Activated CD4-positive, alpha-beta T cell treated with anti-CD3 and anti-CD28 coated beads, Interleukin-2, Interleukin-4, amounts not matched to agents 100 ng/mL and 50 ng/mL, durations not matched to agents 16 hours and 8 hours (primary cell): ENCODE data around the gene OASL.
"Not testable (repeated sequence)": the region's sequence is repeated elsewhere in the genome, so short reads cannot be mapped to it uniquely, and the experiment has no call there.

Source experiments
- DNase-seq: peaks from one replicate; pipeline ENCODE4 v3.0.0-alpha.2; 2020; ENCODE audit warnings: low spot score

OASL gene, protein sequence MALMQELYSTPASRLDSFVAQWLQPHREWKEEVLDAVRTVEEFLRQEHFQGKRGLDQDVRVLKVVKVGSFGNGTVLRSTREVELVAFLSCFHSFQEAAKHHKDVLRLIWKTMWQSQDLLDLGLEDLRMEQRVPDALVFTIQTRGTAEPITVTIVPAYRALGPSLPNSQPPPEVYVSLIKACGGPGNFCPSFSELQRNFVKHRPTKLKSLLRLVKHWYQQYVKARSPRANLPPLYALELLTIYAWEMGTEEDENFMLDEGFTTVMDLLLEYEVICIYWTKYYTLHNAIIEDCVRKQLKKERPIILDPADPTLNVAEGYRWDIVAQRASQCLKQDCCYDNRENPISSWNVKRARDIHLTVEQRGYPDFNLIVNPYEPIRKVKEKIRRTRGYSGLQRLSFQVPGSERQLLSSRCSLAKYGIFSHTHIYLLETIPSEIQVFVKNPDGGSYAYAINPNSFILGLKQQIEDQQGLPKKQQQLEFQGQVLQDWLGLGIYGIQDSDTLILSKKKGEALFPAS

DNA sequence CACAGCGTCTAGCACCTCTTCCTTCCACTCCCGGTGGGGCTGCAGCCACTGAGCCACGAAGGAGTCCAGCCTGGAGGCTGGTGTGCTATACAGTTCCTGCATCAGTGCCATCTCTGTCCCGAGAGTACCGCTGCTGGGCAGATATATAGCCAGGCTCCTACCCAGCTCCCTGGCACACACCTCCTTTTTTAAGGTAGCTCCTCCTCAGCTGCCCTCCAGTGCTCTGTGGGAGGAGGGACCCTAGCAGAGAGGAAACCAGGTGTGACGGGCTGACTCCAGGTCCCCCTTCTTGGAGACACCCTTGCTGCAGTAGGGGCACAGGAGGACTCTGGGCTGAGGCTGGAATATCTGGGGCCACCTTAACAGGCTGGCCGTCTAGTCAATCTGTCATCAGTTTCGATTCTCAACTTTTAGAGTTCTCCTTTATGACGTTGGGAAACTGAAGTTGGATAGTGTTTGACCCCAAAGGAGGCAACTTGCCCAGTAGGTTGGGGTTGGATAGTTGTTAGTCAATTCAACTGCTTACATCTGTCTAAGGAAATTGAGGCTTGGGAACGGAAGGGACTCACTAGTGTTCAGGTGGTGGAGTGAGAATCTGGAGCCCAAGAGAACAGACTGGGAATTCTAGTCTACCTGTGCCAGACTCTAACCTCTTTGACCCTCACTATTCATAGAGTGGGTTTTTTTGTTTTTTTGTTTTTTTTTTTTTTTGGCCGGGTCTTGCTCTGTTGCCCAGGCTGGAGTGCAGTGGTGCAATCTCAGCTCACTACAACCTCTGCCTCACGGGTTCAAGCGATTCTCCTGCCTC is at the start of gene OASL:
OASL (minus strand) TSS at position 386 of the 808 bp plus-strand sequence; CDS start at position 111, 275 bp downstream.
- peak; percentile 67 for DNase-seq

DNA sequence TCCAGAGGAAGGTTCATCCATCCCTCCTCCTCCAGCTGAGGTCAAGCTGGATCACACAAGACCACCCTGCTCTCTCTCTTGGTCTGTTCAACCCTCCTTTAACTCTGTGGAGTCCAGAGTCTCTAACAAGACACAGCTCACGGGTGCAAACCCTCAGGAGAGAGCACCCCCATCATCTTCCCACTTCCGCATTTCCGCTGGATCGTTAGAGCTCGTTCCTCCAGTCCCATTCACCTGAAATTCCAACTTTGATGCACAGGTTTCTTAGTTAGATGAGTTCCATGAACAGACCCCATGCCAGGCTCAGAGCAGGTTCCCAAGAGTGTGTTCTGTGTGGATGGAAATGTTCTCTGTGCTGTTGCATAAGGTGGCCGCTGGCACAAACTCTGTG is 49.1 kb upstream of the OASL start:
- no peak for DNase-seq

DNA sequence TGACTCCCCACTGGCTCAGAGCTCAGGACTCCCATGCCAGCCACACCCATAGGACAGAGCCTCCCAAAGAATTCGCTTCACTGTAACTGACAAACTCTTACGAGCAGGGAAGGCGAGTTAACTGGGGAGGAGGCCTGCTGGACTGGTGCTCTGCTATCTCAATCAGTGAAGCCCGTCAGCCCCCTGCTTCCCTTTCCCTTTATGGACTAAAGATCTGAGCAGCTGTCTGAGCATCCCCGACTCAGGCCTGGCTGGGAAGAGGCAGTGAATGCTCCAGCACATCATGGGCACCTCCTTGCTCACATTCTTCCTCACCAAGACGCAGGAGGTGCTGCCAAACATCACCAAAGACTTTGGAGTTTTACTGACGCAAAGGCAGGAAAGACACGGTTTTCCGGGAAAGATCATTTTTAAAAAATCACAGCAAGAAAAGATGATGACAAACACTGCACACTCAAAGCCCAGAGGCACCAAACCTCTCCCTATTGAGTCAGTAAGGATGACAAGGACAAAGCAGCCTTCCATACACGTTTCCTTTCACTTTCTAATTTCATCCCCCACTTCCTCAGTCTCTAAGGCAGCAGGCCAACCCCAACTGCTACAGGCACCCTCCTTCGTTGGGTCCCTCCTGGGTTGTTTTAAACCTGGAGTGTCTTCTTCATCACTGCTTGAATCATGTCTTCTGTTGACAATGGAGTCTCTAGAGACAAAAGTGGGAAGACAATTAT is 48.6 kb upstream of the OASL start:
- no peak for DNase-seq

DNA sequence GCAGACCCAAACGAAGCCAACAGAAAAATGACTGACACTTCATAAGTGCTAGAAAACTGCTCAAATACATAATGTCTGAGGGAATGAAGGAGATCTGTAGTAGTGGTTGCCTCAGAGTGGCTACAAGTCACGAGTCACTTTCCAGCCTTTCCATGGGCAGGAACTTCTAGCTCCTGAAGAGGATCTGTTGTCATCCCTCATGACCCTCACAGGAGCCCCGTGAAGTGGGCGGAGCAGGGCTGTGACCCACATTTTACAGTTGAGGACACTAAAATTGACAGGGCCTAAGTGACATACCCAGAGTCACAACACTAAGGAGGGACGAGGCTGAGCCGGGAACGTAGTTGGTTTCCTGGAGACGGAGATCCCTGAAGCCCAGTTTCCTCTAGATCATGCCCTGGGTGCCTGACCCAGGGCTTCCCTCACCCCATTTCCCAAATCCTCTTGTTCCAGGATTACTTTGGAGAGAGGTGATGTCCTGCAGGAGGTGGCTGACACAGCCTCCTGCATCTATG is 47.8 kb upstream of the OASL start:
- no peak for DNase-seq

DNA sequence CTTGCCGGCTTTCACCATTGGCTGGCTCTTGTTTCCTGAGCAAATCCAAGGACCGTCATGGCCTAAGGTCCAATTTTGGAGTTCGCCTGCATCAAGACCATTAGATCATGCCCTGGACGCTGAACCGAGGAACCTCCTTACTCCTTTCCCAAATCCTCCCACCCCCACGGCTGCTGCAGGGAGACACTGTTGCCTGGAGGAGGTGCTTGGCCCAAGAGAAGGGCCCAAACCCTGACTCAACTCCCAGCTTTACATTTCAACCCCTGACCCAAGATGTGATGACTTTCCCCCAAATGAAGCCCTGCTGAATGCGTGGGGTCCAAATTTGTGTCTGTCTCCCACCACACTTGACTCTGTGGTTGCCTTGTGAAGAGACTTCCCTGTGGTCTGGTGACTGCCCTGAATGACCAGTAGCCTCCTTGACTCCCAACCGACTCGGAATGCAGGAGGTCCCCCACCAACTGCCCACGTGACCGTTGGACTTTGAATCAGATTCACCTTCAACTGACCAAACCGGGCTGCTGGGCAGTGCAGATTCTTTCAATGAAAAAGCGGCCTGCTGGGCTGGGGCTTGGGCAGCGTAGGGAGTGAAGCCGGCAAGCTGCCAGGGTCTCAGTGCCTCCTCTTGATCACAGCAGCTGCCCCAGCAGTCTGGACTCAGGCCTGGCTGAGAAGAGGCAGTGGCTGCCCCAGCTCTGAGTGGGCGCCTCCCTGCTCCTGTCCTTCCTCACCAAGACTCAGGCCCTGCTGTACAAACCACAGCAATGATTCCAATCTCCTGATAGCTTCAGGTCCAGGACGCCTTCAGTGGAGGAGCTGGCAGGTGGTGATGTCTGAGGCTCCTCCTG is 46.7 kb upstream of the OASL start:
- no peak for DNase-seq

DNA sequence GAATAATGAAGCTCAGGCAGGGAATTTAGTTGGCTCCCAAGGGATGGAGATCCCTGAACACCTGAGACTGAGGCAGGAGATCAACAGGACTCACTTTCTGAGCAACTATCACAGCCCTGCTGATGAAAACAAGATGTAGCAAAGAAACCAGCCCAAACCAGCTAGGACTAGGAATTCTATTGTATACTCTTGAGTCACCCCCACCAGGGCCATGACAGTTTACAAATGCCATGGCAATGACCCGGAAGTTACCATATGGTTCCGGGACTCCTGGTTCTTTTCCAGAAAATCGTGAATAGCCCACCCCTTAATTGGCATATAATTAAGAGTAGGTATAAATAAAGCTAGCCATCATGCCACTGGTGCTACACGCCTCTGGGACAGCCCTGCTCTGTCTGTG is 46.0 kb upstream of the OASL start:
- DNase-seq, result no peak

DNA sequence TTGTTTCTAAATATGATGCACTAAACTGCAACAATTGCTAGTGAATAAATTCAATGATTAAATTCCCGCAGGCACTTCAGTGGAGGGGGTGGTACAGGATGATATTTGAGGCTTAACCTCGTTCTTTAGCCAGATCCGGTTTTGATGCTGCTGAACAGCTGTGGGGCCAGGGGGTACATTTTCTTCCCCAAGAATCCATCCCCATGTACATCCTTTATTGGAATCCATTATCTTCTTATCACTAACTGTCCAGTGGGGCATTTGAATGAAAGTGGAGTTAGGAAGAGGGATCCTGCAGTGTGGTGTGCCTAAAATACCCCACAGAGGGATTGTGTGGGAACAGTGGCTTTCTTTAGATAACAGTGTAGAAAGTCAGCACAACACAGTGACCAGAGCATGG is 45.2 kb upstream of the OASL start:
- DNase-seq, result no peak

DNA sequence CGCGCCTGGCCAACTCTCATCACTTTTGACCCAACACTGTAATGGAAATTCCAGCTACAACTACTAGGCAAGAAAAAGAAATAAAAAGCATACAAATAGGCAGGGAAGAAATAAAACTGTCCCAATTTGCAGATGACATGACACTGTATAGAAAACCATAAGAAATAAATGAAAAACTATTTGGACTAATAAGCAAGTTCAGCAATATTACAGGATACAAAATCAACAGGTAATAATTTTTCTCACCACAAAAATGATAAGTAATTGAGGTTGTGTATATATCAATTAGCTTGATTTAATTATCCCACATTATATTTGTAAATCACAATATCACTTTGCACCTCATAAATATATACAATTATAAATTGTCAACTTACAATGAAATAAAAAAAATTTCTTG is 41.9 kb upstream of the OASL start:
- no peak for DNase-seq

DNA sequence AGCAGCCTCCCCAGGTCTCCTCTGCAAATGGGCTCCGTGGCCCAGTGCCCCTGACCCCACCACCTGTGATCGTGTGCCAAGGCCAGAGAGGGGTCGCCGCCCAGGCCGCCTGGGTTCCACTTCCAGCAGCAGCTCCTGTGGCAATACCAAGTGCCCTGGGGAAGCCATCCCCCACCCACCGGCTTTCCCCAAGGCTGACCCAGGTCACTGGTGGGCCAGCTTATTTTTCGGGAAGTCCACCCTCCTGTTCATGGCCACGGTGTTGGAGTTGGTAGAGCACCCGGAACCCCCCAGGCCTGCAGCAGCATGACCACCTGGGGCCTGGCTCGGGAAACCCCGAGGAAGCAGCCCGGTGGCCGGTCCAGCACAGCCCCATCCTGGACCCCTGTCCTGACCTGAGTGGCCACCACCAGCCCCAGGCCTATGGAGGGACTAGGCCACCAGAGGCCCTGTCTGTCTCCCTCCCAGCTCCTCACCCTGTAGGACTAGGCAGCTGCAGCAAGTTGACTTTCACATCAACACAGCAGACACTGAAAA is 40.8 kb upstream of the OASL start:
- no peak for DNase-seq

DNA sequence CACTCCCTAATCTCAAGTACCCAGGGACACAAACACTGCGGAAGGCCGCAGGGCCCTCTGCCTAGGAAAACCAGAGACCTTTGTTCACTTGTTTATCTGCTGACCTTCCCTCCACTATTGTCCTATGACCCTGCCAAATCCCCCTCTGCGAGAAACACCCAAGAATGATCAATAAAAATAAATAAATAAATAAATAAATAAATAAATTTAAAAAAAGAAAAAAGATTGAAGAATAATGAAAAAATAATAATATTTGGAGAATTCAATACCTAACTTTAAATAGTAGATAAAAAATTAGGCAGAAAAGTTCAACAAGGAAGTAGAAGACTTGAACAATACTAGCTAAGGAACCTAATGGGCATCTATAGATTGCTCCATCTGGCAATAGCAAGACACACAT is 38.4 kb upstream of the OASL start:
- not testable (repeated sequence) for DNase-seq

DNA sequence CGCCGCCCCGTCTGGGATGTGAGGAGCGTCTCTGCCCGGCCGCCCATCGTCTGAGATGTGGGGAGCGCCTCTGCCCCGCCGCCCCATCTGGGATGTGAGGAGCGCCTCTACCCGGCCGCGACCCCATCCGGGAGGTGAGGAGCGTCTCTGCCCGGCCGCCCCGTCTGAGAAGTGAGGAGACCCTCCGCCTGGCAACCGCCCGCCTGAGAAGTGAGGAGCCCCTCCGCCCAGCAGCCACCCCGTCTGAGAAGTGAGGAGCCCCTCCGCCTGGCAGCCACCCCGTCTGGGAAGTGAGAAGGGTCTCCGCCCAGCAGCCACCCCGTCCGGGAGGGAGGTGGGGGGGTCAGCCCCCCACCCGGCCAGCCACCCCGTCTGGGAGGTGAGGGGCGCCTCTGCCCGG is 36.9 kb upstream of the OASL start:
- not testable (repeated sequence) for DNase-seq

DNA sequence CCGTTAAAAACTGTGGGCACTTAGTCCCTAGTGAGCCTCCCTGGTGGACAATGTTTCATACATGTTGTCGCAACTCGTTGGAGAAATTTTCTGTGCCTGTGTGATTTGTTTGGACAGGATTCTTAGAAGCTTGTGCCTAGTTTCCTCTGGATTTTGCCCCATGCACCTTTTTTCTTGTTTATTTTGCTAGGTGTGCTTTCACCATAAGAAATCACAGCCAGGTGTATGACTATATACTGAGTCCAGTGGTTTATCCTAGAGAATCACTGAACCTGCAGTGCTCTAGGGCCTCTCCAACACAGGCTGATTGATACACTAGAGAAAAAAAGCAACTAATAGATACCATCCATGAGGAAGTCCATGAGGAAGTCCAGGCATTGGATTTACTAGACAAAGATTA is 33.1 kb upstream of the OASL start:
- DNase-seq, result no peak

DNA sequence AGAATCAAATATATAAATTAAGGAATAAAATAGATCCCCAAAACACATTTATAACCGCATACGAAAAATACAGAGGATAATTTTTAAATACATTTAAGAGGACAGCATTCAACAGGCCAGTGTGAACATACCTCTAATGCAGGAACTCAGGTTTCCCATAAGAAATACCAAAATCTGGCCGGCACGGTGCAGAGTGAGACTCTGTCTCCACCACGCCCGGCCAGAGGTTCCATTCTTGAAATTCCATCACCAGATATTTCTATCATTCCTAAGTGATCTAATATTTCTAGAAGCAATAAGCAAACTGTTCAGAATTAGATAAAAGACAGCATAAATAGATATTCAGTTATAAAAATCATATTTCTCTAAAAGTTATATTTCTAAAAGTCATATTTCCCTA is 30.2 kb upstream of the OASL start:
- DNase-seq, result no peak

DNA sequence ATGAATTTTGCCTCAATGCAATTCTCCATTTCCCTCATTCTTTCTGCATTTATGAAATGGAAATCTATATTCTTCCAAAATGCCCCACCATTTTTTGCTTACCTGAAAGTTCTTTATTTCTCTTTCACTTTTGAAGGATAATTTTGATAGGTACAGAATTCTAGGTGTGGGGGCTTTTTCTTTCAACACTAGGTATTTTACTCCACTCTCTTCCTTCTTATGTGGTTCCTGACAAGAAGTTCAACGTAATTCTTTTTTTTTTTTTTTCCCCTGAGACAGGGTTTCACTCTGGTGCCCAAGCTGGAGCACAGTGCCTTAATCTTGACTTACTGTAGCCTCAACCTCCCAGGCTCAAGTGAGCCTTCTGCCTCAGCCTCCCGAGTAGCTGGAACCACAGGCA is 26.3 kb upstream of the OASL start:
- no peak for DNase-seq

DNA sequence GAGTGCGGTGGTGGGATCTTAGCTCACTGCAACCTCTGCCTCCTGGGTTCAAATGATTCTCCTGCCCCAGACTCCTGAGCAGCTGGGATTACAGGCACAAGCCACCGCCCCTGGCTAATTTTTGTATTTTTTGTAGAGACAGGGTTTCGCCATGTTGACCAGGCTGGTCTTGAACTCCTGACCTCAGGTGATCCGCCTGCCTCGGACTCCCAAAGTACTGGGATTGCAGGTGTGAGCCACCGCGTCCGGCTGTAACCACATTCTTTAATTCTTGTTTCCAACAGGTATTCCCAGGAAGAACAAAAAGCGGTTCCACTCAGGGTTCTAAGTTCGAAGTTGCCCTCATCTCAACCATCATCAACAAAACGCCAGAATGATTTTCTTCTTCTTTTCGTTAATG is 25.5 kb upstream of the OASL start:
- not testable (repeated sequence) for DNase-seq

DNA sequence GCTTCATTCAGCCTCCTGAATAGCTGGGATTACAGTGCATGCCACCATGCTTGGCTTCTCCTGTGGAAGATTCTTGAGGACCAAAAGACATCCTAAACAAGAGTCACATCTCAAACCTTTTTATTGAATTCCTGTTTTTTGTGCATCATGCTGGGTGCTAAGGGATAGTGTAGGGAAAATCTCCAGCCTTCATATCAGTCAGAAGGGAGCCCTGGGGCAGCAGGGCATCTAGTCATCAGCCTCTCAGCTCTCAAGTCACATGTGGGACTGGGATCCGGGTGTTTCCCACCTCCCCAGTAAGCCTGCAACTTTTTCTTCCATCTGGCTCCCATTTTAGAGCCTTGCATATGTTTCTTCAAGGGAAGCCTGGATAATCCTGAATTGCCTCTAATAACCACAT is 25.1 kb upstream of the OASL start:
- no peak for DNase-seq

DNA sequence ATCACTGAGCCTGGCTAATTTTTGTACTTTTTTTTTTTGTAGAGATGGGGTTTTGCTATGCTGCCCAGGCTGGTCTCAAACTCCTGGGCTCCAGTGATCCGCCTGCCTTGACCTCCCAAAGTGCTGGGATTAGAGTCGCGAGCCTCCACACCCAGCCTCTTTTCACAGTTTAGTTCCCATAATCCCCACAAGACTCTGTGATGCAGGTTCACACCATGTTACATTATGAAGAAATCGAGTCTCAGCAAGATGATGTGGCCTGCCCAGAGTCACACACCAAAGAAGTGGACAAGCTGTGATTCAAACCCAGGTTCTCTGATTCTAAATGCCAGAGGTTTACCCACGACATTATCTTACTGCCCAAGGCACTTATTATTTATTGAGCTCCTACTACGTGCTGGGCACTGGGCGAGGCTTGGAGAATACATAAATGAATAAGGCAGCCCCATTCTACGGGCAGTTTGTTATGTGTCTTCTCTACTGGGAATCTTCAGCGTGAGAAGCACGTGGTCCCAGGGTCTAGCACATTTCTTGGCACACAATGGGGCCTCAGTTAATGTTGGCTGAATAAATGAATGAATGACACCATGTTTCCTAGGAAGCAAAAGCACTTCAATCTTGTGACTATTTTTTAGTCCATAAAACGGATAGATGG is 23.5 kb upstream of the OASL start:
- no peak for DNase-seq

DNA sequence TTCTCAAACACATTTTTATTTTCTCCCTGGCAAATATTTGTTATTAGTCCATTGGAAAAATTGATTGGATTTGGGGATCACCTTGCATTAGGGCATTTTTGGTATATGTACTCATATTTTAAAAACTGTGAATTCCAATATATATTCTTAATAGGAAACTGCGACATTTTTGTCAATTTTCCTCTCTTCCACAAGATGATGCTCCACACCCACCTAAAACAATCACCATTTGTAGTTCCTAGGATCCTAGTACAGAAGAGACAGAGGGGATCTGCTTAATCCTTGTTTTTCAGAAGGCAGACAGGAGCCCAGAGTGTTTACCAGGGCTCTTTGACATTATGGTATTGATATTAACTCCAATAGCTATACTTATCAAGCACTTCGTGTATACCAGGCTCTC is 22.8 kb upstream of the OASL start:
- DNase-seq, result no peak

DNA sequence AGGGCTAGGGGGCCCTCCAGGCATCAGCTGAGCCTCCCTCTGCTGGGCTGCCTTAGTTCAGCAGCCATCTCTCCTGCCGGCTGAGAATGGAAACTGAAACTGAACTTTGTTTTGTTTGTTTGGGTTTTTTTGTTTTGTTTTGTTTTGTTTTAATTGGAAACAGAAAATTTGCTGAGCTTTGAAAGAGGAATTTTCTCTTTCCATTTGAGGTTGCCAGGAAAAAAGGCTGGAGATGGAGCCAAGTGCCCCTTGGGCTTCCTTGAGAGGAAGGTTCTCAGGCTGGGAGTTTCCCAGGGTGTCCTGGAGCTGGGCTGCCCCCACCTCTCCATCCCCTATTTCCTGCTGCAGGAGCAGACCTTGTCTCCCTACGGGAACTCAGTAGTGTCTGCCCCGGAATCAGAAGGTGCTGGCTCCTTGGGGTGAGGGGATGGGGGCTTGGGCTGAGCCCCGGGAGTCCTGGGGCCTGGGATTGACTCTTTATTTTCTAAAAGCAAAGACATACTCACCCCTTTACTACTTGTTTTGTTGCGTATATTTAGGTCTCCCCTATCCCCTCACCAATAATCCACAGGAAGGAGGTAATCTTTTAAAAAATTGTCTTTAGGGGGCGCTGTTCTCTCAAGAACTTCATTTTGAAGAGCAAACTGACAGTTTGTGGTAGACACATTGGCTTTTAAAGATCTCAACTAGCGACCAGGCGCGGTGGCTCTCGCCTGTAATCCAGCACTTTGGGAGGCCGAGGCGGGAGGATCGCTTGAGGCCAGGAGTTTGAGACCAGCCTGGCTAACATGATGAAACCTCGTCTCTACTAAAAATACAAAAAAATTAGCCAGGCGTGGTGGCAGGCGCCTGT is 21.3 kb upstream of the OASL start:
- peak; percentile 79 for DNase-seq
